ENCODE data around the gene CREB3L1. TPM values are rescaled to one million over a fixed set of nuclear protein-coding genes. Genes with fewer than 3 reads are reported as not detected.

Gene CREB3L1
- total and polyA plus RNA-seq, 5 donors from 2014 or later = not detected

- no peak overlapping the region for H3K4me3 Mint-ChIP-seq
- no peaks in the 10 kb centered on the region for H3K9me3 ChIP-seq (ENCODE audit: control insufficient read depth in 2 of 2, low read length in 2 of 2)
- no peak overlapping the region for H3K27ac ChIP-seq (ENCODE audit: insufficient read depth, low read length, poor library complexity, severe bottlenecking)
- no peaks in the 10 kb centered on the region for H3K36me3 ChIP-seq (ENCODE audit: control insufficient read depth, insufficient read depth, low read length)
- peaks cover 2% of the 10 kb centered on the region for H3K27me3 ChIP-seq (ENCODE audit: control insufficient read depth, insufficient read depth, low read length)
- H3K4me1 ChIP-seq (ENCODE audit: control insufficient read depth, insufficient read depth, low read length, poor library complexity, severe bottlenecking) = no peaks in the 10 kb centered on the region
- peak overlapping the region in 1 of 3 donors; percentile 58 for H3K27ac Mint-ChIP-seq
- ATAC-seq (ENCODE audit: low read depth in 2 of 2) (no peak), DNase-seq (no peak)
- H3K4me3 ChIP-seq (ENCODE audit: low read depth, low read length) = no peak overlapping the region
- no peaks in the 10 kb centered on the region for H3K36me3 Mint-ChIP-seq
- H3K9me3 Mint-ChIP-seq = no peaks in the 10 kb centered on the region
- no peaks in the 10 kb centered on the region for H3K4me1 Mint-ChIP-seq
- H3K27me3 Mint-ChIP-seq = peaks cover 30% of the 10 kb centered on the region
These were observed 27.3 kb upstream of the CREB3L1 start for GRCh38 chr11:46249938-46250744.

DNA sequence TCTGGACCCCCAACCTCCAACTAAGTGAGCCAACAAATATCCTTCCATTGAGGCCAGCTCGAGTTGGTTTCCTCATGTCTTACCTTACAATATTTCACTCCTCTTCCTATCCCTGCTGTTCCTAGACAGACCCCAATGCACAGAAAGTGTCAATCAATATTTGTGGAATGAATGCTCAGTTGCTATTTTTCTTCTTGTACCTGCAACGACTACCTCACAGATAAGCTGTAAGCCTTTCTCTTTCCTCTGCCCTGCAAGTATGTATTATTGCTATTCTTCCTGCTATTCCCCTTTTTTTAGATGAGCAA is 26.8 kb upstream of the CREB3L1 start:
- Mint-ChIP-seq H3K27me3 (peaks cover 30% of the 10 kb centered on the region), H3K36me3 (no peaks in the 10 kb centered on the region), H3K27ac (no peak overlapping the region), H3K9me3 (no peaks in the 10 kb centered on the region), H3K4me1 (no peaks in the 10 kb centered on the region), H3K4me3 (no peak overlapping the region)
- Histone ChIP-seq H3K36me3 (ENCODE audit: control insufficient read depth, insufficient read depth, low read length) (no peaks in the 10 kb centered on the region), H3K27me3 (ENCODE audit: control insufficient read depth, insufficient read depth, low read length) (no peaks in the 10 kb centered on the region), H3K9me3 (ENCODE audit: control insufficient read depth in 2 of 2, low read length in 2 of 2) (no peaks in the 10 kb centered on the region), H3K4me3 (ENCODE audit: low read depth, low read length) (no peak overlapping the region), H3K27ac (ENCODE audit: insufficient read depth, low read length, poor library complexity, severe bottlenecking) (no peak overlapping the region), H3K4me1 (ENCODE audit: control insufficient read depth, insufficient read depth, low read length, poor library complexity, severe bottlenecking) (no peaks in the 10 kb centered on the region)
- ATAC-seq (ENCODE audit: low read depth in 2 of 2) (no peak), DNase-seq (no peak)

DNA sequence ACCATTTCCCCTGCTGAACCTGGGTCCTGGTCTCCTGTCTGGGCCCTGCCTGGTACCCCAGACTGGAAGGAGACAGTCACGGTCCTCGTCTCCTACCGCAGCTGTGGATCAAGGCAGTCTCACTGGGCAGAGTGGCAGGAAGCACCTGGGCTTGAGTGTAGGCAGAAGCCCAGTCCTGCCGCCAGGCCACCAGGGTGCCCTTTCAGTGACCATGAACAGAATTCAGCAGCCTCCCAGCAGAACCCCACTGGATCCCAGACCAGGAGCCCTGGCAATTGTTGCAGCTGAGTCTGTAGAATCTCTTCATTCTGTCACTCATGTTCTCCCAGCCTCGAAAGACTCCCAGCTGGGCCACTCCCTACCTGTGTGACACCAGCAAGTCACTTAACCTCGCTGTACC is 25.5 kb upstream of the CREB3L1 start:
- no peaks in the 10 kb centered on the region for H3K9me3 Mint-ChIP-seq

GRCh38 chr11:46252373-46252914 is 25.0 kb upstream of the CREB3L1 start:
- no peaks in the 10 kb centered on the region for H3K36me3 Mint-ChIP-seq
- no peaks in the 10 kb centered on the region for H3K9me3 Mint-ChIP-seq
- Histone ChIP-seq H3K4me1 (ENCODE audit: control insufficient read depth, insufficient read depth, low read length, poor library complexity, severe bottlenecking) (no peaks in the 10 kb centered on the region), H3K4me3 (ENCODE audit: low read depth, low read length) (no peak overlapping the region), H3K27me3 (ENCODE audit: control insufficient read depth, insufficient read depth, low read length) (no peaks in the 10 kb centered on the region), H3K36me3 (ENCODE audit: control insufficient read depth, insufficient read depth, low read length) (no peaks in the 10 kb centered on the region), H3K9me3 (ENCODE audit: control insufficient read depth in 2 of 2, low read length in 2 of 2) (no peaks in the 10 kb centered on the region), H3K27ac (ENCODE audit: insufficient read depth, low read length, poor library complexity, severe bottlenecking) (no peak overlapping the region)
- DNase-seq (no peak), ATAC-seq (ENCODE audit: low read depth in 2 of 2) (no peak)
- H3K4me3 Mint-ChIP-seq = no peak overlapping the region
- no peaks in the 10 kb centered on the region for H3K4me1 Mint-ChIP-seq
- peak overlapping the region in 1 of 3 donors; percentile 57 for H3K27ac Mint-ChIP-seq
- peaks cover 33% of the 10 kb centered on the region for H3K27me3 Mint-ChIP-seq

More for the DNA sequence above, 25.5 kb upstream of the CREB3L1 start:
- H3K9me3 ChIP-seq (ENCODE audit: control insufficient read depth in 2 of 2, low read length in 2 of 2) = no peaks in the 10 kb centered on the region
- DNase-seq (no peak), ATAC-seq (ENCODE audit: low read depth in 2 of 2) (no peak)
- no peaks in the 10 kb centered on the region for H3K36me3 ChIP-seq (ENCODE audit: control insufficient read depth, insufficient read depth, low read length)
- Mint-ChIP-seq H3K4me3 (no peak overlapping the region), H3K27me3 (peaks cover 33% of the 10 kb centered on the region), H3K36me3 (no peaks in the 10 kb centered on the region), H3K27ac (peak overlapping the region in 1 of 3 donors; percentile 57), H3K4me1 (no peaks in the 10 kb centered on the region)
- no peak overlapping the region for H3K27ac ChIP-seq (ENCODE audit: insufficient read depth, low read length, poor library complexity, severe bottlenecking)
- H3K4me1 ChIP-seq (ENCODE audit: control insufficient read depth, insufficient read depth, low read length, poor library complexity, severe bottlenecking) = no peaks in the 10 kb centered on the region
- H3K4me3 ChIP-seq (ENCODE audit: low read depth, low read length) = no peak overlapping the region
- no peaks in the 10 kb centered on the region for H3K27me3 ChIP-seq (ENCODE audit: control insufficient read depth, insufficient read depth, low read length)

DNA sequence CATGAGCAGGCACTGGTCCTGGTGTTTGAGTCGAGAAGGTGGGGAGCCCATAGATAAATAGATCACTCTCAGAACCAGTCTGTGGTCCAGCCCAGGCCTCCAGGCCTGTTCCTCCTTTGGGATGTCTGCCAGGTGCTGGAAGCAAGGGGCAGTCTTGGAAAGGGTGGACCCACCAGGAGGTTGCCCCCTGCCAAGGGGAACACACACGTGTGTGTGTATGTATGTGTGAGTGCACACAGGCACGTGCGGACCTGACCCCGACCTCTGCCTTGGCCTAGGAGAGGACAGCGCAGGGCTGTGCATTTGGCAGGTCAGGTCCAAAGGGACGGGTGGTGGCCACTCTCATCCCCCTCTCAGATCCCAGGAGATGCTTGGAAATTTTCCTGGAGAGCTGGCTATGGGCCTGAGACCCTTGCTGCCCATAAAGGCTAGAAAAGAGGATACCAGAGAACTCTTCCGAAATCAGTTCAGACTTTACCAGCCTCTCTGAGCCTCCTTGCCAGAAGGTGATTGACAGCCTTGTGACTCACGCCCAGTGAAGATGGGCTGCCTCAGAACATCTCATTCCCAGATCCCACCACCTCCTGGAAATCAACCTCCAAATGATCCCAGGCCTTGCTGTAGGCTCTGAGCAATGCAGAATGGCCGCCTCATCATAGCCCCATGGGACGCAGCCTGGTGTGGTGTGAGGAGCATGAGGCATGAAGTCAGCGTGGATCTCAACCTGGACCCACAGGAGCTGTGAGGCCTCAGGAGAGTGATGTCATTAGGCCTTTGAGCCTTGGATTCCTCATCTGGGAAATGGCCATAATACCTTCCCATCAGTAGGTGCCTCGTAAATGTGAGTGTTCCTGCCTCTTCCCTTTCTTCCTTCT is 24.0 kb upstream of the CREB3L1 start:
- Mint-ChIP-seq H3K27me3 (peaks cover 25% of the 10 kb centered on the region), H3K27ac (no peak overlapping the region), H3K36me3 (no peaks in the 10 kb centered on the region), H3K9me3 (no peaks in the 10 kb centered on the region), H3K4me1 (no peaks in the 10 kb centered on the region), H3K4me3 (no peak overlapping the region)
- no peaks in the 10 kb centered on the region for H3K9me3 ChIP-seq (ENCODE audit: control insufficient read depth in 2 of 2, low read length in 2 of 2)
- H3K27me3 ChIP-seq (ENCODE audit: control insufficient read depth, insufficient read depth, low read length) = no peaks in the 10 kb centered on the region
- ATAC-seq (ENCODE audit: low read depth in 2 of 2) (no peak), DNase-seq (no peak)
- H3K27ac ChIP-seq (ENCODE audit: insufficient read depth, low read length, poor library complexity, severe bottlenecking) = no peak overlapping the region
- no peaks in the 10 kb centered on the region for H3K36me3 ChIP-seq (ENCODE audit: control insufficient read depth, insufficient read depth, low read length)
- no peaks in the 10 kb centered on the region for H3K4me1 ChIP-seq (ENCODE audit: control insufficient read depth, insufficient read depth, low read length, poor library complexity, severe bottlenecking)
- no peak overlapping the region for H3K4me3 ChIP-seq (ENCODE audit: low read depth, low read length)

DNA sequence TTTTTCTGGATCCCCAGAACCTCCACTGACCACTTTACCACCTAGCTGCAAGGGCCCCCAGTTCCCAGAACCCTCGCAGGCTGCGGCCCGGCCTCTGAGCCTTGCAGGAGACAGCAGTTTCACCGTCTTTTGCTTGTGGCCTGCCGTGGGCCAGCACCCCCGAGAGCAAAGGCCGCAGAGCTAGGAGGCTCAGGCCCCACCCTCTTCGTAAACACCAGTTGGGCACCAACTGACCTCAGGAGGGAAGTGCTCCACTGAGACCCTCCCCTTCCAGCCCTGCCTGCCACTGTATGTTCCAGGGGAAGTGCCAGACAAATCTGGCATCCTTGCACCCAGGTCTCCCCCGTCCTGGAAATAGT is 23.4 kb upstream of the CREB3L1 start:
- no peaks in the 10 kb centered on the region for H3K4me1 Mint-ChIP-seq
- H3K27ac Mint-ChIP-seq = no peak overlapping the region

GRCh38 chr11:46256540-46257001 is 20.9 kb upstream of the CREB3L1 start:
- Histone ChIP-seq H3K4me3 (ENCODE audit: low read depth, low read length) (no peak overlapping the region), H3K27ac (ENCODE audit: insufficient read depth, low read length, poor library complexity, severe bottlenecking) (no peak overlapping the region), H3K36me3 (ENCODE audit: control insufficient read depth, insufficient read depth, low read length) (no peaks in the 10 kb centered on the region), H3K27me3 (ENCODE audit: control insufficient read depth, insufficient read depth, low read length) (no peaks in the 10 kb centered on the region), H3K4me1 (ENCODE audit: control insufficient read depth, insufficient read depth, low read length, poor library complexity, severe bottlenecking) (no peaks in the 10 kb centered on the region), H3K9me3 (ENCODE audit: control insufficient read depth in 2 of 2, low read length in 2 of 2) (no peaks in the 10 kb centered on the region)
- Mint-ChIP-seq H3K27ac (no peak overlapping the region), H3K27me3 (peaks cover 19% of the 10 kb centered on the region), H3K36me3 (no peaks in the 10 kb centered on the region), H3K9me3 (no peaks in the 10 kb centered on the region), H3K4me3 (no peak overlapping the region), H3K4me1 (no peaks in the 10 kb centered on the region)
- no peak for DNase-seq
- no peak for ATAC-seq (ENCODE audit: low read depth in 2 of 2)

More for the DNA sequence above, 23.4 kb upstream of the CREB3L1 start:
- no peaks in the 10 kb centered on the region for H3K9me3 ChIP-seq (ENCODE audit: control insufficient read depth in 2 of 2, low read length in 2 of 2)
- ATAC-seq (ENCODE audit: low read depth in 2 of 2) (no peak), DNase-seq (no peak)
- no peak overlapping the region for H3K27ac ChIP-seq (ENCODE audit: insufficient read depth, low read length, poor library complexity, severe bottlenecking)
- H3K9me3 Mint-ChIP-seq = no peaks in the 10 kb centered on the region
- H3K4me3 Mint-ChIP-seq = no peak overlapping the region
- H3K27me3 Mint-ChIP-seq = peaks cover 20% of the 10 kb centered on the region
- no peaks in the 10 kb centered on the region for H3K27me3 ChIP-seq (ENCODE audit: control insufficient read depth, insufficient read depth, low read length)
- H3K4me3 ChIP-seq (ENCODE audit: low read depth, low read length) = no peak overlapping the region
- no peaks in the 10 kb centered on the region for H3K36me3 ChIP-seq (ENCODE audit: control insufficient read depth, insufficient read depth, low read length)
- H3K36me3 Mint-ChIP-seq = no peaks in the 10 kb centered on the region
- H3K4me1 ChIP-seq (ENCODE audit: control insufficient read depth, insufficient read depth, low read length, poor library complexity, severe bottlenecking) = no peaks in the 10 kb centered on the region
